GM12872 (cell line): Measurements from ENCODE around the gene FMOD.

Source experiments
- TF ChIP-seq, protein P1 (sequence below): IDR thresholded peaks from 3 replicates; pipeline ENCODE4 v1.5.1; 2011; ENCODE audit warnings: low read depth, mild to moderate bottlenecking, low read length, moderate library complexity; ENCODE audit not compliant: insufficient read depth

Gene FMOD

DNA sequence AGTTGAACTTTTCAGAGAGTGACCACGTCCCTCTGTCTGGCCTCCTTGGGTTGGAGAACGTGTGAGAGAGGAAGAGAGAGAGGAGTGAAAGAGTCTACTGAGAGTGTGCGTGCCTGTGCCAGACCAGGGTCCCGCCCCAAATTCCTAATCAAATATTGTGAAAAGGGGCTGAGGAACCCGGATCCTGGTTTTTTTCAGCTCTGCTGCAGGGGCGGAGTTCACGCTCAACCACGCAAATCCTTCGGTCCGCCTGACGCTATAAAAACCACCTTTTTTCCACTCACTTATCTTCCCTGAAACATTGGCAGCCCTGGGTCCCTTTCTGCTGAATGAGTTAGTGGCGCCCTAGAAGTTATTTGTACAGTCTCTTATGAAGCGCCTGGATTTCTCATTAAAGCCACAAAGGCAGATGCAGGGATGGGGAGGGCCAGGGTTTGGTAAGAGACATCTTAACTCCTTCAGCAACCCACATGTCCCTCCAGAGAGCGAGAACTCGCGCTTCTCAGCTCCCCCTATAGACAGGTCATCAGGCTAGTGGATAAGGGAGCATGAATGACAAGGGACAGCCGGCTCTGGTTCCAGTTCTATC is at the start of gene FMOD:
FMOD (minus strand) TSS at position 86 of the 589 bp plus-strand sequence. CDS start 2,852 bp downstream, outside the sequence.
- TF ChIP-seq, protein P1, sequence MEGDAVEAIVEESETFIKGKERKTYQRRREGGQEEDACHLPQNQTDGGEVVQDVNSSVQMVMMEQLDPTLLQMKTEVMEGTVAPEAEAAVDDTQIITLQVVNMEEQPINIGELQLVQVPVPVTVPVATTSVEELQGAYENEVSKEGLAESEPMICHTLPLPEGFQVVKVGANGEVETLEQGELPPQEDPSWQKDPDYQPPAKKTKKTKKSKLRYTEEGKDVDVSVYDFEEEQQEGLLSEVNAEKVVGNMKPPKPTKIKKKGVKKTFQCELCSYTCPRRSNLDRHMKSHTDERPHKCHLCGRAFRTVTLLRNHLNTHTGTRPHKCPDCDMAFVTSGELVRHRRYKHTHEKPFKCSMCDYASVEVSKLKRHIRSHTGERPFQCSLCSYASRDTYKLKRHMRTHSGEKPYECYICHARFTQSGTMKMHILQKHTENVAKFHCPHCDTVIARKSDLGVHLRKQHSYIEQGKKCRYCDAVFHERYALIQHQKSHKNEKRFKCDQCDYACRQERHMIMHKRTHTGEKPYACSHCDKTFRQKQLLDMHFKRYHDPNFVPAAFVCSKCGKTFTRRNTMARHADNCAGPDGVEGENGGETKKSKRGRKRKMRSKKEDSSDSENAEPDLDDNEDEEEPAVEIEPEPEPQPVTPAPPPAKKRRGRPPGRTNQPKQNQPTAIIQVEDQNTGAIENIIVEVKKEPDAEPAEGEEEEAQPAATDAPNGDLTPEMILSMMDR, result peak; percentile 13; the same call in 1 of the 3 replicates

DNA sequence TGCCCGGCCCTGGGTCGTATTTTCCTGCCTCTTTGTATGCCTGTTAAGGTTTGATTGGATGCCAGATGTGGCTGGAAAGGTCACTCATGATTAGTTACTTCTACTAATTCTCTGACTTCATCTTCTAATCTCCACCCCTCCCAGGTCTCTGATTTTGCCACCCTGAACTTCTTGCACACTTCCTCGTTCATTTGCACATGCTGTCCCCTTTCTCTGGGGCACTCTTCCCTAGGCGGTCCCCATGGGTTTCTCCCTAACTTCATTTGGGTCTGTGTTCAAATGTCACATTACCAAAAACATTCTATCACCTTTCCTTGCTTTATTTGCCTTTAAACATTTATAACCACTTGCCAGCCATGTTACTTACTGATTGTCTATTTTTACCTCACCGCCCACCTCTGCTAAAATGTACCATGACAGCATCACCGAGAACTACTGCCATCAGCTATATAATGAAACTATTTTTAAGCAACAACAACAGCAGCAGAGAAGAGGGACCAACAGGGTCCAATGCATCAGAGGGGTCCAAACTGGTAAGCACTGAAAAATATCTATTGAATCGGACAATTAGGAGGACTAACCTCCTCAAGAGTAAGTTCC is 45.8 kb upstream of the FMOD start:
- TF ChIP-seq, protein P1, result no peak

DNA sequence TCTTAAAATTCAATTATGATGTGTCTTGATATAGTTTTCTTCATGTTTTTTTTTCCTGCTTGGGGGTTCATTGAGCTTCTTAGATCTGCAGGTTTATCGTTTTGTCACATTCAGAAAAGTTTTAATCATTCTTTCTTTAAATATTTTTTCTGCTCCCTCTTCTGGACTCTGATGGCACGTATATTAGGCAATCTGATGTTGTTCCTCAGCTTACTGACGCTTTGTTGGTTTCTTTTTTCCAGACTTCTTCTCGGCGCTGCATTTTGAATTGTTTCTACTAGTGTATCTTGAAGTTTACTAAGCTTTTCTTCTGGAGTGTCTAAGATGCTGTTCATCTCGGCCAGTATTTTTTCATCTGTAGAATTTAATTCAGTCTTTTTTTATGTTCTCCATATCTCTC is 44.8 kb upstream of the FMOD start:
- TF ChIP-seq, protein P1, result no peak

DNA sequence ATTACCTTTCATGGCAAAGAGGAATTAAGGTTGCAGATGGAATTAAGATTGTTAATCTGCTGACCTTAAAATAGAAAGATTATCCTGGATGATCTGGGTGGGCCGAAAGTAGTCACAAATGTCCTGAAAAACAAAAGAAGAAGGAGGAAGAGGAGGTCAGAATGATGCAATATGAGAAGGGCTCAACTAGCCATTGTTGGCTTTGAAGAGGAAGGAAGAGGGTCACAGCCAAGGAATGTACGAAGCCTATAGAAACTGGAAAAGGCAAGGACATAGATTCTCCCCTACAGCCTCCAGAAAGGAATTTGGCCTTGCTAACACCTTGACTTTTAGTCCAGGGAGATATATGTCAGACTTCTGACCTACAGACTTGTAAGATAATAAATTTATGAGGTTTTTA is 39.4 kb upstream of the FMOD start:
- TF ChIP-seq, protein P1, result no peak

DNA sequence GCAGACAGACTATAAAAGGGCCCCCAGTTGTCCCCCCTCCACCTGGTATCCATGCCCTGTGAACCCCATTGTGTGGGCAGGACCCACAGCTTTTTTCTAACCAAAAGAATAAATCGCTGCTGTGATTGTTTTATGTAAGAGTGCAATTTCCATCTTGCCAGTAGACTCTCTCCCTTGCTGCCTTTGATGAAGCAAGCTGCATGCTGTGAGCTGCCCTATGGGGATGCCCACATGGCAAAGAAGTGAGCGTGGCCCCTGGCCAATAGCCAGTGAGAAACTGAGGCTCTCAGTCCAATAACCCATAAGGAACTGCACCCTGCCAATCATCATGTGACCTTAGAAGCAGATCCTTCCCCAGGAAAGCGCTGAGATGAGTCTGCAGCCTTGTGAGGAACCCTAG is 37.8 kb upstream of the FMOD start:
- TF ChIP-seq, protein P1, result no peak

DNA sequence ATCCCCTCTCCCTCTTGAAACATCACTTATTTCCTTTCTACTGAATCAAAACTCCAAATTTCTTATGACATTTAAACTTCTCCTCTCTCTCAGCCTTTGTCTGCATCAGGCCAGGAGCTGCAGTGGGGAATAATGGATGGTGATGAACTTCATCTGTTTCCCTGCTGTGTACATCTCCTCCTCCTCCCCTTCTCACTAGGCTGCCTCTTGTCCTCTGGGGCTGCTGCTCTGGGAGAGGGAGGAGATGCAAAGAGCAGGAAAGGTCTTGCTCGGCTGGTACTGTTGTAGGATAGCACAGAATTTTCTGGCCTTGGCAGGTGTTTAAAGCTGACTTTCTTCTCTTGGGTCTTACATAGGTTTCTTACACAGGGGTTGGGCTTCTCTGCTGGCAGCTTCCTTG is 31.1 kb upstream of the FMOD start:
- TF ChIP-seq, protein P1, result no peak

DNA sequence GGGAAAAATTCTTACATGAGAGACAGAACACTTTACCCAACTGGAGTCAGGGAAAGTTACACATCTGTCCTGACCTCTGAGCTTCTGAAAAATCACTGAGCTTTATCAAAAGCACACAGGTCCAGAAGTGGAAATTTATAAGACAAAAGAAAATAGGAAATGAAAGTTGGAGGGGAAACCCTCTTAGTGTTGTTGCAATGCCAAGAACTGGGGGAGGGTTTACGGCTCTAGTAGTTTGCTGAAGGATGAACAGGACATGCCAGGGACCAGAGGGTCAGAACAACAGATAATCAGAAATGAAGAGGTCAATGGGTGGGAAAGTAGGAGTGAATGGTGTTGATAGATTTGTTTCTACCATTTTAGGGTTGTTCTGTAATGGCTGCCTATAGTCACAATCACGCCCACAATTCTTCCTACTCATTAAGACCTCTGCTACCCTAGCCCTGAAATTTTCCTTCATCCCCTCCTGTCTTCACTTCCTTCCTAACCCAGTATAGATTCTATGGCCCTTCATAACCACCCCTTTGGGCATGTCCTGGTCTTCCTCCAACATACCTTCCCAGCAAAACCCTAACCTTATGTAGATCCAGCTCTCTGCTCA is 30.3 kb upstream of the FMOD start:
- TF ChIP-seq, protein P1, result no peak
